Rectal smooth muscle tissue (tissue), 1 donor: ENCODE data around the gene ALOXE3.
A peak's percentile ranks its signal among the peaks of the same experiment; 100 is the strongest.

Source experiments
- H3K27ac ChIP-seq: one replicate; pipeline ENCODE4 v1.7.0; 2013; ENCODE audit warnings: low read depth, low read length, inconsistent platforms
- H3K27me3 ChIP-seq: one replicate; pipeline ENCODE4 v1.7.0; 2013; ENCODE audit warnings: low read length; ENCODE audit not compliant: control insufficient read depth, insufficient read depth
- H3K36me3 ChIP-seq: one replicate; pipeline ENCODE4 v1.7.0; 2013; ENCODE audit warnings: low read length; ENCODE audit not compliant: control insufficient read depth, insufficient read depth
- H3K4me1 ChIP-seq: one replicate; pipeline ENCODE4 v1.7.0; 2013; ENCODE audit warnings: low read length; ENCODE audit not compliant: control insufficient read depth, insufficient read depth
- H3K4me3 ChIP-seq: one replicate; pipeline ENCODE4 v1.7.0; 2013; ENCODE audit warnings: low read length
- H3K9ac ChIP-seq: one replicate; pipeline ENCODE4 v1.7.0; 2013; ENCODE audit warnings: low read length

The ALOXE3 gene

DNA sequence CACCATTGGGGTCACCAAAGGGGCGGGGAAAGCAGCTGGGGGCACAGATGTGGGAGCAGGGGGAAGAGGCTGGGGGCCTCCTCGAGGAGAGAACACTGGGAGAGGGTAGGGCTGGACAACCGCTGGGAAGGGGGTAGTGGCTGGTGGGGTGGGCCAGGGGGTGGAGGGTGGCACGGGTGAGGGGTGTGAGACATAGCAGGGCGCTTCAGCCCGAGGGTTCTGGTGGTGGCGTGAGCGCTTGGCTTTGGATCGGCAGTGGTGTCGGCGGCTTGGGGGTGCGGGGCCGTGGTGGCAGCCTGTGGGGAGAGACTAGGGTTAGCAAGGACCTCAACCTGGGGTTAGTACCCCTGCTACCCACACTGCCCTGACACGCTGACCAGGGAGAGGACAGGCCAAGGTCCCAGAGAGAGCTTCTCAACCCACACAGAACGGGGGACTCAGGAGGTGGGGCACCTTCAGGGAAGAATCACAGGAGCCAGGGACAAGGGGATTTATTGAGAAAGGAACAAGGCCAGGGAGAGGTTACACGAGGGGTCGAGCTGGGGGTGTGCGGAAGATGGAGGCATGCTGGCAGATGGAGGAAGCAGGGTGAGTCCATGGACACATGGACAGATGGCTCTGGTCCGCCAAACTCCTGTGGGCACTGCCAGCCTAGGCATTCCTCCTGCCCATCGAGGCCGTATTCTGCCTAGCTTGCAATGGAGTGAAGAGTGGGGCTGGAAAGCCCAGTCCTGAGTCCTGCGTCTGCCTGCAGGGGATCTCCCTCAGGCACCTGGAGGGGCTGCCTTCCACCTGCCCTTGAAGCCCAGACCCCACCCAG lies 25.5 kb upstream of the ALOXE3 start:
- no peak overlapping the region for H3K27ac ChIP-seq
- H3K36me3 ChIP-seq, result peaks cover 78% of the 10 kb centered on the region
- no peak overlapping the region for H3K9ac ChIP-seq
- H3K27me3 ChIP-seq, result no peaks in the 10 kb centered on the region
- peaks cover 4% of the 10 kb centered on the region for H3K4me1 ChIP-seq
- H3K4me3 ChIP-seq, result no peak overlapping the region

DNA sequence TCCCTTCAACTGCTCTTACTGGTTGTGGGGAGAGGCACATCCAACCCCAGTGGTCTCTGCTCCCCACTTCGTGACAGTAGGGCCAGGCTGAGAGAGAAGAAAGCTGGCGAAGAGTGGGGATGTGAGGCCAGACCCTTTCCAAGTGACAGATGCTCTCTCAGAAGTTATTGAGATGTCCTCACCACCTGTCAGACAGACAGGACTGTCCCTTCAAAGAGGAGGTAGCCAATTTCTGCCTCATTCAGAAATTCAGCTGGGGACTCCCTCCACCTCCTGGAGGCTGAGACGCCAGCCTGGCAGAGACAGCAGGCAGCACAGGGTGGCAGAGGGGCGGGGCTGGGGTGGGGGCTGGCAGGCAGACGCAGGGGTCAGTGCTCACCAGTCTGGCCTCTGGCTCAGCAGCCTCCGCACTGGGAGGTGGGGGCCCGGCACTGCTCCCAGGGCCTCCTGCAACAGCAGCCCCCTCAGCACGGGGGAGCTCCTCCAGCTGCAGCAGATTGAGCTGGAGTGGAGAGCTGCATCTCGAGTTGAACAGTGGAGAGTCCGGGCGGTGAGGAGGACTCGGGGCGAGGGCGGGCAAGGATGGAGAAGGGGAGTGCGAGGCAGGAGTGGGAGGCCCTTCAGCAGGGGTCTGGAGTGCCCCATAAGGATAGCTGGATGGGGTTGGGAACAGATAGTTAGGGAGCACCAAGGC lies 24.7 kb upstream of the ALOXE3 start:
- H3K36me3 ChIP-seq, result peaks cover 71% of the 10 kb centered on the region

DNA sequence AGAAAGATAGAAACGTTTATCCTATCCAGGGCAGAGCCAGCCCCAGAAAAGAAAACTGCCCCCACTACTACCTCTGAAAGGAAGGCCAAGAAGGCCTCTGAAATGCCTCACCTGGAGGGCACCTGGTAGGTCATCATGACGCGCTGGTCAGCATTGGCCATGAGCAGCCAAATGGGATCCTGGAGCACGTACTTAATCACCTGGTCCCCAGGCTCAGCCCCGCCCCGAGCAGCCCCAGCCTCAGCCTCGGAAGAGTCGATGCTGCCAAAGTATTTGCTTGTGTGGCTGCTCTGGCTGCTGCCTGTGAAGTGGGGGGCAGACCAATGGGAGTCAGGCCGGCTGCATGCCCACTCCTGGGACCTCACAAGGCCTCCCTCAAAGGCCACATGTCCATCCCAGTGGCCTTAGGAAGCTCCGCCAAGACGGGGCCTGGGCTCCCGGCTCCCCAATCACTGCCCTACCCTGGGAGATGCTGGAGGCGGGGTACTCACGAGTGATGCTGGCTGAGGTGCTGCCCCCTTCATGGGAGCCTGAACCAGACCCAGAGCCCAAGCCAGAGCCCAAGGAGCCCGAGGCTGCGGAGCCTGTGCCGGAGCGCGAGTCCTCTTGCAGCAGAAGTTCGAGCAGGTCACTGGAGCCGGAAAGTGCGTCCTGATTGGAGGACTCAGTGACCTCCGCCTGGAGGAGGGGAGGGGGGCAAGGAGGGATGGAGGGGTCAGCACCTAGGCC lies 24.0 kb upstream of the ALOXE3 start:
- Histone ChIP-seq H3K9ac (no peak overlapping the region), H3K36me3 (peaks cover 64% of the 10 kb centered on the region), H3K27ac (no peak overlapping the region), H3K4me3 (no peak overlapping the region), H3K4me1 (peaks cover 10% of the 10 kb centered on the region), H3K27me3 (no peaks in the 10 kb centered on the region)

More for the DNA sequence above, 24.7 kb upstream of the ALOXE3 start:
- Histone ChIP-seq H3K4me3 (no peak overlapping the region), H3K9ac (no peak overlapping the region), H3K4me1 (peaks cover 8% of the 10 kb centered on the region), H3K27me3 (no peaks in the 10 kb centered on the region), H3K27ac (peak overlapping the region; percentile 11)

- Histone ChIP-seq H3K27me3 (no peaks in the 10 kb centered on the region), H3K4me3 (no peak overlapping the region), H3K4me1 (peaks cover 10% of the 10 kb centered on the region), H3K9ac (no peak overlapping the region), H3K36me3 (peaks cover 58% of the 10 kb centered on the region), H3K27ac (no peak overlapping the region)
Observed at GRCh38 chr17:8141741-8142140, 23.4 kb upstream of the ALOXE3 start.

GRCh38 chr17:8141045-8141444 lies 22.7 kb upstream of the ALOXE3 start:
- H3K27ac ChIP-seq, result peak overlapping the region; percentile 11
- H3K4me3 ChIP-seq, result no peak overlapping the region
- peaks cover 10% of the 10 kb centered on the region for H3K4me1 ChIP-seq
- peaks cover 51% of the 10 kb centered on the region for H3K36me3 ChIP-seq
- no peak overlapping the region for H3K9ac ChIP-seq
- H3K27me3 ChIP-seq, result no peaks in the 10 kb centered on the region

- peaks cover 45% of the 10 kb centered on the region for H3K36me3 ChIP-seq
- H3K27ac ChIP-seq, result peak overlapping the region; percentile 42
- peaks cover 10% of the 10 kb centered on the region for H3K4me1 ChIP-seq
- H3K9ac ChIP-seq, result no peak overlapping the region
- no peak overlapping the region for H3K4me3 ChIP-seq
- no peaks in the 10 kb centered on the region for H3K27me3 ChIP-seq
Observed at GRCh38 chr17:8140065-8141029, 22.0 kb upstream of the ALOXE3 start.

GRCh38 chr17:8138672-8139371 lies 20.5 kb upstream of the ALOXE3 start:
- Histone ChIP-seq H3K27ac (peak overlapping the region; percentile 96), H3K36me3 (peaks cover 36% of the 10 kb centered on the region), H3K4me3 (peak overlapping the region; percentile 69), H3K9ac (peak overlapping the region; percentile 26), H3K4me1 (peaks cover 10% of the 10 kb centered on the region), H3K27me3 (no peaks in the 10 kb centered on the region)

DNA sequence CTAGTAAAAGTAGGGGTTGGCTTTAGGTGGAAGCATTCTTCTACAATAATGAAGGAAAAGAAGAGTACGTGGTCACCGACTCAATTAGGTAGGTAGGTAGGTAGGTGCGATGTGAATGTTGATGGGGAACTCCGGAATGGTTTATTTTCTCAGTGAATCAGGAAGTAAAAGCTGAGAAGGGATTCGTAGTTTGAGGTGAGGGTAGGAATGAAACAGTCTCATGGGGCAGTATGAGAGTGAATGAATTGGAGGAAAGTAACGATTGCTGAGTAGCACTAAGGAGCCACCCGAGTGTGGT lies 20.0 kb upstream of the ALOXE3 start:
- peak overlapping the region; percentile 96 for H3K27ac ChIP-seq

GRCh38 chr17:8137645-8138373 lies 19.5 kb upstream of the ALOXE3 start:
- H3K4me3 ChIP-seq, result peak overlapping the region; percentile 58
- peaks cover 28% of the 10 kb centered on the region for H3K36me3 ChIP-seq
- H3K27me3 ChIP-seq, result no peaks in the 10 kb centered on the region
- peaks cover 10% of the 10 kb centered on the region for H3K4me1 ChIP-seq
- H3K9ac ChIP-seq, result no peak overlapping the region
- H3K27ac ChIP-seq, result peak overlapping the region; percentile 96

More for the DNA sequence above, 20.0 kb upstream of the ALOXE3 start:
- Histone ChIP-seq H3K4me3 (peak overlapping the region; percentile 58), H3K4me1 (peaks cover 10% of the 10 kb centered on the region), H3K9ac (no peak overlapping the region), H3K36me3 (peaks cover 31% of the 10 kb centered on the region), H3K27me3 (no peaks in the 10 kb centered on the region)

- H3K27me3 ChIP-seq, result peaks cover 4% of the 10 kb centered on the region
Observed at GRCh38 chr17:8133941-8134340, 15.6 kb upstream of the ALOXE3 start.

DNA sequence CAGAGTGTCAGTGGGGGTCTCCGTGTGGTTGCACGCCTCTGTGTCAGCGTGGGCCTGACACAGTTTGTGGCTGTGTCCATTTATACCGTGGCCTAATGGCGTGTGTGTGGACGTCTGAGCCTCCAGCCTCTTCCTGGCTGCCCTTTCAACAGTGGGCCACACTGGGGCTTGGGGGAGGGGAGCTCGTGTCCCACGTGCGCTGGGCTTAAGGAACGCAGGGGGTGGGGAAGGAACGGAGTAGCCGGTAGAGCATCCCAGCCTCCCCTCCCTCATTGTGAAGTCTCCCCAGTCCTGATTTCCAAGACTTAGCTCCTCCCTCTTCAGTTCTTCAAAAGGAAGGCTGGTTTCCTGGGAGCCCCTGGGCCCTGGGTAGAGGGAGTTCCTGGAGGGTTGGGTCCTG lies 15.1 kb upstream of the ALOXE3 start:
- Histone ChIP-seq H3K9ac (no peak overlapping the region), H3K27ac (no peak overlapping the region), H3K27me3 (peaks cover 4% of the 10 kb centered on the region), H3K36me3 (no peaks in the 10 kb centered on the region), H3K4me3 (no peak overlapping the region), H3K4me1 (peaks cover 5% of the 10 kb centered on the region)

More at GRCh38 chr17:8133941-8134340, 15.6 kb upstream of the ALOXE3 start:
- H3K27ac ChIP-seq, result no peak overlapping the region
- H3K9ac ChIP-seq, result no peak overlapping the region
- no peaks in the 10 kb centered on the region for H3K36me3 ChIP-seq
- peaks cover 6% of the 10 kb centered on the region for H3K4me1 ChIP-seq
- no peak overlapping the region for H3K4me3 ChIP-seq
